Activated CD4-positive, alpha-beta memory T cell treated with anti-CD3 and anti-CD28 coated beads for 36 hours (primary cell): Measurements from ENCODE around the gene WSB1. TPM values are rescaled to one million over a fixed set of nuclear protein-coding genes. Genes with fewer than 3 reads are reported as not detected.

Source experiments
- CTCF ChIA-PET: fragments of 350-600 bp; sonication (Branson Sonifier 250); formaldehyde crosslinking; loops from one replicate; lab custom pipeline; 2021; ENCODE audit warnings: antibody characterized with exemption, inconsistent platforms; lab: Charles Lee
- POLR2A ChIA-PET: fragments of 350-600 bp; sonication (Branson Sonifier 250); formaldehyde crosslinking; loops from one replicate; lab custom pipeline; 2021; ENCODE audit warnings: antibody characterized with exemption; lab: Charles Lee
- DNase-seq: peaks from one replicate; pipeline ENCODE4 v3.0.0-alpha.2; 2020
- H3K27ac Mint-ChIP-seq: one replicate; pipeline ENCODE4 v1.8.0; 2021; ENCODE audit warnings: mixed read lengths
- H3K27me3 Mint-ChIP-seq: one replicate; pipeline ENCODE4 v1.8.0; 2021; ENCODE audit warnings: mixed read lengths
- H3K36me3 Mint-ChIP-seq: one replicate; pipeline ENCODE4 v1.8.0; 2021; ENCODE audit warnings: mixed read lengths
- H3K4me1 Mint-ChIP-seq: one replicate; pipeline ENCODE4 v1.8.0; 2021; ENCODE audit warnings: low read depth, mixed read lengths
- H3K4me3 Mint-ChIP-seq: one replicate; pipeline ENCODE4 v1.8.0; 2021; ENCODE audit warnings: mild to moderate bottlenecking, mixed read lengths
- H3K9me3 Mint-ChIP-seq: one replicate; pipeline ENCODE4 v1.8.0; 2021; ENCODE audit warnings: mixed read lengths
- intact Hi-C: fragments of 100-400 bp; cut with micrococcal nuclease; formaldehyde crosslinking; loops from one replicate; pipeline ENCODE4 v1.15.1; 2023
- total RNA-seq, 2 experiments: library from RNA; stranded (reverse); gene quantifications; one replicate each; pipeline ENCODE4 v1.2.3, GENCODE V29; 2021

WSB1 gene
- total RNA-seq, 2 experiments from 2014 or later: 135 to 147 TPM

DNA sequence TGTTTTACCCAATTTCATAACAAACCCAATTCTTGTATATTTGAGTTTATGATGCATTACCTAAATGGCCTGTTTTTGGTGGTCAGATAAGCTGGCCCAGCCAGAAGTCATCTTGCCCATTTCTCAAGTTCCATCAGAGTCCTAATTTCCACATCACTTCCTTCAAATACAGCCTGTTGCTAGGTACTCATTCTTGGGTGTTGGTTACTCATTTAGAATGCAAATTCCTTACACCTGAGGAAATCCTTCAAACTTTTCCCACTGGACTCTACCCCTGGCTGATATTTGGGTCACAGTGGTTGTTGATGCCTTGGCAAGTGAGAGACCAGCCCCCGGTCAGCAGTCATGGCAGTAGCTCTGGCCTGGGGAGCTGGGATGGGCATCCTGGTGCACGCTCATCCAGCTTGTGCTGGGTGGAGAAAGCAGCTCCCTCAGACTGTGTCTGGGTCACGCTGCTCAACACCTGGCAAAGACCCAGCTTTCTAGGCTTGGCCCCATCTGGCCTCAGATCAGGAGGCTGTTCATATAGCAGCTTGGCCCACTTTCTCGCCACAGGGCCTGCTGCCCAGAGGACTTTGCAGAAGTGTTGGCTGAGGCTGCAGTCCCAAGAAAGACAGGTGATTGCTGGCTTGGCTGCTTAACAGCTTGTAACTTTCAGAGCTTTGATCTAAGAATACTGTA, 25.8 kb downstream of the WSB1 start:
- no peak overlapping the region for H3K27ac Mint-ChIP-seq
- H3K4me3 Mint-ChIP-seq: no peak overlapping the region
- POLR2A ChIA-PET: interaction anchor here (1.8 kb wide), 1 partner anchor 14 kb away, joined by 6 read pairs; no protein-coding TSS in a partner anchor
- intact Hi-C loops: no loop called here
- H3K27me3 Mint-ChIP-seq: no peaks in the 10 kb centered on the region
- no peak for DNase-seq
- no peaks in the 10 kb centered on the region for H3K4me1 Mint-ChIP-seq
- peaks cover 23% of the 10 kb centered on the region for H3K36me3 Mint-ChIP-seq
- no peaks in the 10 kb centered on the region for H3K9me3 Mint-ChIP-seq
- CTCF ChIA-PET: interaction anchor here (1.4 kb wide), 1 partner anchor 83 kb away, joined by 8 read pairs; no protein-coding TSS in a partner anchor

GRCh38 chr17:27320222-27320560, 26.3 kb downstream of the WSB1 start:
- intact Hi-C loops: no loop called here
- no peak for DNase-seq
- CTCF ChIA-PET: interaction anchor here (0.9 to 1.4 kb wide), 2 partner anchors 35 to 84 kb away, joined by 3 to 8 read pairs; no protein-coding TSS in a partner anchor
- H3K27me3 Mint-ChIP-seq: no peaks in the 10 kb centered on the region
- H3K9me3 Mint-ChIP-seq: no peaks in the 10 kb centered on the region
- no peak overlapping the region for H3K4me3 Mint-ChIP-seq
- H3K27ac Mint-ChIP-seq: no peak overlapping the region
- POLR2A ChIA-PET: interaction anchor here (1.8 kb wide), 1 partner anchor 13 kb away, joined by 6 read pairs; no protein-coding TSS in a partner anchor
- H3K4me1 Mint-ChIP-seq: no peaks in the 10 kb centered on the region
- H3K36me3 Mint-ChIP-seq: peaks cover 18% of the 10 kb centered on the region

GRCh38 chr17:27321372-27321771, 27.5 kb downstream of the WSB1 start:
- Mint-ChIP-seq H3K27me3 (no peaks in the 10 kb centered on the region), H3K4me1 (no peaks in the 10 kb centered on the region), H3K4me3 (no peak overlapping the region), H3K9me3 (no peaks in the 10 kb centered on the region), H3K36me3 (peaks cover 10% of the 10 kb centered on the region), H3K27ac (no peak overlapping the region)
- DNase-seq: no peak
- CTCF ChIA-PET: interaction anchor here (0.9 to 1.2 kb wide), 2 partner anchors 12 to 33 kb away, joined by 3 read pairs; no protein-coding TSS in a partner anchor
- POLR2A ChIA-PET: interaction anchor here (0.8 kb wide), 1 partner anchor 50 kb away, joined by 4 read pairs; no protein-coding TSS in a partner anchor
- intact Hi-C loops: no loop called here

GRCh38 chr17:27322026-27322425, 28.1 kb downstream of the WSB1 start:
- intact Hi-C loops: no loop called here
- Mint-ChIP-seq H3K4me3 (no peak overlapping the region), H3K4me1 (no peaks in the 10 kb centered on the region), H3K36me3 (peaks cover 4% of the 10 kb centered on the region), H3K27ac (no peak overlapping the region), H3K9me3 (no peaks in the 10 kb centered on the region), H3K27me3 (no peaks in the 10 kb centered on the region)
- DNase-seq: no peak
- ChIA-PET POLR2A (no interaction called here), CTCF (interaction anchor here (1.2 kb wide), 1 partner anchor 11 kb away, joined by 3 read pairs; no protein-coding TSS in a partner anchor)

GRCh38 chr17:27322690-27323508, 29.0 kb downstream of the WSB1 start:
- intact Hi-C loops: no loop called here
- Mint-ChIP-seq H3K27me3 (no peaks in the 10 kb centered on the region), H3K9me3 (no peaks in the 10 kb centered on the region), H3K4me1 (no peaks in the 10 kb centered on the region), H3K4me3 (no peak overlapping the region), H3K36me3 (peaks cover 4% of the 10 kb centered on the region), H3K27ac (no peak overlapping the region)
- DNase-seq: no peak
- POLR2A ChIA-PET: no interaction called here
- CTCF ChIA-PET: no interaction called here

GRCh38 chr17:27323538-27324215, 29.8 kb downstream of the WSB1 start:
- H3K4me3 Mint-ChIP-seq: no peak overlapping the region
- POLR2A ChIA-PET: interaction anchor here (0.6 kb wide), 1 partner anchor 310 kb away, joined by 3 read pairs; no protein-coding TSS in a partner anchor
- H3K36me3 Mint-ChIP-seq: peaks cover 2% of the 10 kb centered on the region
- intact Hi-C loops: no loop called here
- H3K9me3 Mint-ChIP-seq: no peaks in the 10 kb centered on the region
- no peaks in the 10 kb centered on the region for H3K4me1 Mint-ChIP-seq
- CTCF ChIA-PET: no interaction called here
- H3K27ac Mint-ChIP-seq: no peak overlapping the region
- no peaks in the 10 kb centered on the region for H3K27me3 Mint-ChIP-seq
- no peak for DNase-seq

- DNase-seq: no peak
- ChIA-PET CTCF (interaction anchor here (1.0 kb wide), 1 partner anchor 24 kb away, joined by 3 read pairs; no protein-coding TSS in a partner anchor), POLR2A (no interaction called here)
- Mint-ChIP-seq H3K36me3 (no peaks in the 10 kb centered on the region), H3K4me1 (no peaks in the 10 kb centered on the region), H3K4me3 (no peak overlapping the region), H3K27me3 (no peaks in the 10 kb centered on the region), H3K9me3 (no peaks in the 10 kb centered on the region), H3K27ac (no peak overlapping the region)
- intact Hi-C loops: no loop called here
Measured at GRCh38 chr17:27324771-27325339, 30.9 kb downstream of the WSB1 start.

DNA sequence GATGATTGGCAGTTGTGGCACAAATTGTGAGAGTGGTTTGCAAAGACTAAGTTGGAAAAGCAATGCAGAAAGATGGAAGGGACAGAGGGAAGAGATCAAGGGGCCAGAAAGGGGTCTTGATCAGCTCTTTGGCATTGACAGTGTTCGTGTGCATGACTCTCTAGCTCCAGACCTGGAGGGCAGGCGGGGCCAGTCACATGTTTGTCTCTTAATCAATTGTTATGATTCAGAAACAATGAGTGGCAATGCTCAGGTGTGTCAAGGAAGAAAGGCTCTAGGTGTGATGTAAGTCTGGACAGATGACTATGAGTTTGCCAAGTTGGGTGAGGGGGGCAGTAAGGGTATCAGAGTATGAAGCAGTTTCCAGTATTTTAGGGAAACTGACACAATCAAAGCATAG, 32.1 kb downstream of the WSB1 start:
- Mint-ChIP-seq H3K36me3 (no peaks in the 10 kb centered on the region), H3K4me1 (no peaks in the 10 kb centered on the region), H3K9me3 (no peaks in the 10 kb centered on the region), H3K27me3 (no peaks in the 10 kb centered on the region), H3K27ac (no peak overlapping the region), H3K4me3 (no peak overlapping the region)
- DNase-seq: no peak
- ChIA-PET CTCF (interaction anchor here (1.0 to 1.6 kb wide), 4 partner anchors 23 to 329 kb away, joined by 3 to 5 read pairs (median 4); no protein-coding TSS in a partner anchor), POLR2A (no interaction called here)
- intact Hi-C loops: no loop called here

GRCh38 chr17:27326585-27326984, 32.7 kb downstream of the WSB1 start:
- Mint-ChIP-seq H3K9me3 (no peaks in the 10 kb centered on the region), H3K4me1 (peaks cover 3% of the 10 kb centered on the region), H3K27ac (no peak overlapping the region), H3K36me3 (no peaks in the 10 kb centered on the region), H3K4me3 (no peak overlapping the region), H3K27me3 (no peaks in the 10 kb centered on the region)
- no peak for DNase-seq
- intact Hi-C loops: no loop called here
- POLR2A ChIA-PET: no interaction called here
- CTCF ChIA-PET: interaction anchor here (1.2 to 1.6 kb wide), 3 partner anchors 90 to 328 kb away, joined by 3 to 5 read pairs (median 4); no protein-coding TSS in a partner anchor

DNA sequence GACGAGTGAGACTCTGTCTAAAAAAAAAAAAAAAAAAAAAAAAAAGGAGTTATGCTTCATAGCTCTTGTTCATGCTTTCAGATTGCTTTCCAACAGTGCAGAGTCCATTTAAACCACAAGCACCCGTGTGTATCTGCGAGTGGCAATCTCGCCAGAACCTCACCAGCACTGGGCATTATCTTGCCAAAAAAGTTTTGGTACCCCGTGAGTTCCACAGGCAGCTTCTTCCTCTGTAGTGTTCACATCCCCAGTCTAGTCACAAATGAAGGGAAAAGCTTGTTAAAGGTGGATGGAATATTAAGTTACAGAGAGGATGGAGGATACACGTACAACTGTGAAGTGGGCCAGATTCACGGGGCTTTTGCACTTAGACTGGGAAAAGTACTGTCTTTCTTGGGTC, 33.5 kb downstream of the WSB1 start:
- no peaks in the 10 kb centered on the region for H3K36me3 Mint-ChIP-seq
- intact Hi-C loops: no loop called here
- POLR2A ChIA-PET: no interaction called here
- CTCF ChIA-PET: interaction anchor here (1.2 to 1.5 kb wide), 2 partner anchors 275 to 328 kb away, joined by 3 to 4 read pairs; no protein-coding TSS in a partner anchor
- H3K27me3 Mint-ChIP-seq: no peaks in the 10 kb centered on the region
- H3K9me3 Mint-ChIP-seq: no peaks in the 10 kb centered on the region
- no peak for DNase-seq
- no peak overlapping the region for H3K27ac Mint-ChIP-seq
- peaks cover 10% of the 10 kb centered on the region for H3K4me1 Mint-ChIP-seq
- H3K4me3 Mint-ChIP-seq: no peak overlapping the region

DNA sequence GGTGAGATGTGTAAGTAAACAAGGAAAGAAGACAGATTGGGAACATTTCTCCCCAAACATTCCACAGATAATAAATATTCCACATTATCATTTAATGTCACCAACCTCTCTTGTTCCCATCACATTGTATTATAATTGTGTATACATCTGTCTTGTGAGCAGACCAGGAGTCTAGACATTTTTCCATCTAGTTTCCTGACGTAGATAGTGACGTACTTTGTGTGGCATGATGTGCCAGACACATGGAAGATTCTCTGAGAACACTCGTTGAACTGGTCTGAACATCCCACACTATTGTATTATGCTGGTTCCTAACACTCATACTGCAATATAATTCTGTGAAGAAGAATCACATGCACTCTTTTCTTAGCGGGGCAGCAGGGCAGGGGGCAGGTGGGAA, 34.0 kb downstream of the WSB1 start:
- Mint-ChIP-seq H3K27me3 (no peaks in the 10 kb centered on the region), H3K4me3 (no peak overlapping the region), H3K36me3 (no peaks in the 10 kb centered on the region), H3K4me1 (peaks cover 13% of the 10 kb centered on the region), H3K9me3 (no peaks in the 10 kb centered on the region), H3K27ac (no peak overlapping the region)
- no peak for DNase-seq
- CTCF ChIA-PET: interaction anchor here (1.1 kb wide), 1 partner anchor 91 kb away, joined by 3 read pairs; no protein-coding TSS in a partner anchor
- POLR2A ChIA-PET: no interaction called here
- intact Hi-C loops: no loop called here
